Measurements from ENCODE around the gene PC.

GRCh38 chr11:66847461-66848232, 110.5 kb downstream of the PC start:
- TF ChIP-seq CTCF (IDR thresholded peaks at IDR 0.05; ENCODE audit: insufficient read depth, low read depth, low read length) (no peak), EZH2 (IDR thresholded peaks at IDR 0.05; ENCODE audit: insufficient read depth, low read length) (no peak)

Measured in astrocyte (in vitro differentiated cells and primary cell).